HepG2 (cell line): Measurements from ENCODE around the gene SLC4A11. TPM values are rescaled to one million over a fixed set of nuclear protein-coding genes. Genes with fewer than 3 reads are reported as not detected.
A peak's percentile ranks its signal among the peaks of the same experiment; 100 is the strongest.

Experiments
- ATF7-NPFF ChIP-seq: sonication (generic); formaldehyde crosslinking; IDR thresholded peaks from 2 replicates; pipeline ENCODE4 v1.8.1; 2023; ENCODE audit warnings: mild to moderate bottlenecking, low read depth, missing genetic modification reagents, moderate library complexity
- BCL6 ChIP-seq: IDR thresholded peaks from 2 replicates; pipeline ENCODE4 v1.6.1; 2016; ENCODE audit warnings: missing genetic modification reagents, missing compliant biosample characterization
- CEBPZ ChIP-seq: IDR thresholded peaks from 2 replicates; pipeline ENCODE4 v1.6.1; 2012; ENCODE audit warnings: low read length, improper control_type of control experiment
- DNMT3B ChIP-seq: conservative IDR thresholded peaks from 2 replicates; pipeline ENCODE4 v1.6.1; 2016; ENCODE audit warnings: missing biosample characterization, control low read depth
- IRF1 ChIP-seq: sonication (generic); formaldehyde crosslinking; IDR thresholded peaks from 2 replicates; pipeline ENCODE4 v1.4.0; 2020; ENCODE audit warnings: low read depth, mild to moderate bottlenecking, missing genetic modification reagents
- MATR3 ChIP-seq: sonication (generic); formaldehyde crosslinking; IDR thresholded peaks from 2 replicates; pipeline ENCODE4 v1.4.0; 2020; ENCODE audit warnings: missing genetic modification reagents
- MIER2 ChIP-seq: IDR thresholded peaks from 2 replicates; pipeline ENCODE4 v1.6.1; 2016; ENCODE audit warnings: missing biosample characterization, missing genetic modification reagents
- SKIL ChIP-seq: sonication (generic); formaldehyde crosslinking; IDR thresholded peaks from 2 replicates; pipeline ENCODE4 v1.8.0; 2022; ENCODE audit warnings: missing genetic modification reagents, mild to moderate bottlenecking, moderate library complexity, borderline replicate concordance
- SNRNP70 ChIP-seq: fragments of 200-400 bp; formaldehyde crosslinking; IDR thresholded peaks from 2 replicates; pipeline ENCODE4 v1.6.1; 2017; ENCODE audit warnings: mild to moderate bottlenecking, low read depth, low read length, moderate library complexity
- ZBTB26 ChIP-seq: IDR thresholded peaks from 2 replicates; pipeline ENCODE4 v1.6.1; 2016; ENCODE audit warnings: missing compliant biosample characterization, missing genetic modification reagents, borderline replicate concordance
- ZBTB39 ChIP-seq: sonication (generic); formaldehyde crosslinking; IDR thresholded peaks from 2 replicates; pipeline ENCODE4 v1.5.0; 2020; ENCODE audit warnings: missing genetic modification reagents
- ZNF335 ChIP-seq: sonication (generic); formaldehyde crosslinking; IDR thresholded peaks from 2 replicates; pipeline ENCODE4 v1.4.0; 2020; ENCODE audit warnings: missing genetic modification reagents
- ZNF510 ChIP-seq: sonication (generic); formaldehyde crosslinking; IDR thresholded peaks from 2 replicates; pipeline ENCODE4 v1.4.0; 2020; ENCODE audit warnings: low read depth, mild to moderate bottlenecking, missing genetic modification reagents
- ZNF761 ChIP-seq: sonication (generic); formaldehyde crosslinking; conservative IDR thresholded peaks from 2 replicates; pipeline ENCODE4 v1.4.0; 2020; ENCODE audit warnings: mild to moderate bottlenecking, missing genetic modification reagents
- ZNF784 ChIP-seq: sonication (generic); formaldehyde crosslinking; IDR thresholded peaks from 2 replicates; pipeline ENCODE4 v1.5.1; 2020; ENCODE audit warnings: missing genetic modification reagents, mild to moderate bottlenecking, borderline replicate concordance
- polyA plus RNA-seq, 8 experiments: library from polyadenylated mRNA; depleted of rRNA in 3 of 8; stranded (reverse) in 7 of 8; unstranded in 1 of 8; fragments of >200 nt; fragmentation: Illumina TruSeq in 4 of 8; extraction: Trizol in 4 of 8; gene quantifications; 2 replicates each; pipeline versions ENCODE4 v1.2.1 to v1.2.3, GENCODE V29; 2011 to 2016; ENCODE audit warnings: low read depth in 4 of 8, missing spikeins in 1 of 8, mixed read lengths in 1 of 8; ENCODE audit not compliant: insufficient read depth in 1 of 8
- total RNA-seq, 5 experiments: library from RNA; depleted of rRNA; stranded (reverse); fragments of >200 nt; fragmentation: Illumina TruSeq; extraction: Trizol; gene quantifications; 2 replicates each; pipeline ENCODE4 v1.2.3, GENCODE V29; 2016; ENCODE audit warnings: low read depth in 1 of 5

The SLC4A11 gene
- total and polyA plus RNA-seq, 2 of the 13 experiments (the other 11 are each of a cell fraction or from before 2014, with no cell fraction given) = 3.9 to 27.0 TPM

- TF ChIP-seq ZBTB39 (CRISPR knock-in tag) (peak; percentile 88), ZNF335 (CRISPR knock-in tag) (no peak), DNMT3B (CRISPR knock-in tag) (no peak), ZNF510 (CRISPR knock-in tag) (no peak), MIER2 (CRISPR knock-in tag) (no peak; the same call in none of the 2 replicates), CEBPZ (no peak), SNRNP70 (no peak), IRF1 (CRISPR knock-in tag) (no peak), ZNF761 (CRISPR knock-in tag) (peak; percentile 79; the same call in 1 of the 2 replicates), BCL6 (CRISPR knock-in tag) (peak; percentile 86), ZNF784 (CRISPR knock-in tag) (peak; percentile 85), MATR3 (CRISPR knock-in tag) (no peak), ZBTB26 (0 out of 2 replicates have a peak, but pooled peaks have one; percentile 32), ATF7-NPFF (CRISPR knock-in tag) (no peak), SKIL (CRISPR knock-in tag) (peak; percentile 96)
Observed at GRCh38 chr20:3231889-3232588, 7.0 kb downstream of the SLC4A11 start (continued).
